OCI-LY1 (cell line): Measurements from ENCODE around the gene THOC1.

Source experiments
- H2AFZ ChIP-seq: fragments of 200-600 bp; sonication (generic), shearing (Covaris generic); 2 replicates; pipeline ENCODE4 v1.6.0; 2014; ENCODE audit warnings: antibody characterized with exemption, mild to moderate bottlenecking, low read length
- H3F3A ChIP-seq: fragments of 200-600 bp; sonication (generic), shearing (Covaris generic); 2 replicates; pipeline ENCODE4 v1.6.0; 2014; ENCODE audit warnings: mild to moderate bottlenecking, antibody characterized with exemption, low read length, moderate library complexity; ENCODE audit not compliant: insufficient read depth
- H3K27ac ChIP-seq: fragments of 200-600 bp; sonication (generic); 2 replicates; pipeline ENCODE4 v1.5.1; 2014; ENCODE audit warnings: low read length, mixed run types, mild to moderate bottlenecking, low read depth; ENCODE audit not compliant: poor library complexity, severe bottlenecking
- H3K27me3 ChIP-seq: fragments of 200-600 bp; sonication (generic); 2 replicates; pipeline ENCODE4 v1.6.0; 2014; ENCODE audit warnings: antibody characterized with exemption, mild to moderate bottlenecking, low read length, moderate library complexity; ENCODE audit not compliant: insufficient read depth
- H3K36me3 ChIP-seq: fragments of 200-600 bp; sonication (generic); 2 replicates; pipeline ENCODE4 v1.6.1; 2014; ENCODE audit warnings: mild to moderate bottlenecking, antibody characterized with exemption, low read length, moderate library complexity, mixed read lengths; ENCODE audit not compliant: insufficient read depth
- H3K4me1 ChIP-seq: fragments of 200-600 bp; sonication (generic); 2 replicates; pipeline ENCODE4 v1.5.1; 2014; ENCODE audit warnings: mild to moderate bottlenecking, low read length, moderate library complexity; ENCODE audit not compliant: insufficient read depth, severe bottlenecking
- H3K4me2 ChIP-seq: fragments of 200-600 bp; sonication (generic), shearing (Covaris generic); 2 replicates; pipeline ENCODE4 v1.6.1; 2014; ENCODE audit warnings: low read length
- H3K4me3 ChIP-seq: fragments of 200-600 bp; sonication (generic); 2 replicates; pipeline ENCODE4 v1.5.1; 2014; ENCODE audit warnings: low read length, low read depth, mild to moderate bottlenecking, mixed read lengths; ENCODE audit not compliant: poor library complexity, severe bottlenecking
- H3K79me2 ChIP-seq: fragments of 200-600 bp; shearing (Covaris generic); 2 replicates; pipeline ENCODE4 v1.6.1; 2016; ENCODE audit warnings: mixed run types, low read length, mixed read lengths; ENCODE audit not compliant: insufficient read depth
- H3K9ac ChIP-seq: fragments of 200-600 bp; sonication (generic), shearing (Covaris generic); 2 replicates; pipeline ENCODE4 v1.6.1; 2014; ENCODE audit warnings: mild to moderate bottlenecking, low read length, mixed read lengths
- H3K9me2 ChIP-seq: fragments of 200-600 bp; sonication (generic), shearing (Covaris generic); 2 replicates; pipeline ENCODE4 v1.6.1; 2014; ENCODE audit warnings: low read depth, mild to moderate bottlenecking, low read length, mixed read lengths
- H3K9me3 ChIP-seq: fragments of 200-600 bp; shearing (Covaris generic); 2 replicates; pipeline ENCODE4 v1.6.1; 2014; ENCODE audit warnings: low read length, mixed read lengths
- H4K20me1 ChIP-seq: fragments of 200-600 bp; sonication (generic), shearing (Covaris generic); 2 replicates; pipeline ENCODE4 v1.6.0; 2016; ENCODE audit warnings: mild to moderate bottlenecking, low read length; ENCODE audit not compliant: insufficient read depth
- CTCF ChIP-seq: fragments of 200-600 bp; sonication (generic), shearing (Covaris generic); IDR thresholded peaks from 2 replicates; pipeline ENCODE4 v1.5.1; 2017; ENCODE audit warnings: mild to moderate bottlenecking, antibody characterized with exemption, low read length, moderate library complexity, mixed read lengths
- EZH2 ChIP-seq: fragments of 200-600 bp; sonication (generic), shearing (Covaris generic); IDR thresholded peaks from 2 replicates; pipeline ENCODE4 v1.8.0; 2017; ENCODE audit warnings: borderline replicate concordance, mixed run types, mild to moderate bottlenecking, antibody characterized with exemption, low read length, moderate library complexity, mixed read lengths

Gene THOC1

GRCh38 chr18:303011-303410, 35.2 kb upstream of the THOC1 start:
- Histone ChIP-seq H3K9ac (no peak overlapping the region), H3K27me3 (no peaks in the 10 kb centered on the region), H3K36me3 (no peaks in the 10 kb centered on the region), H2AFZ (no peak overlapping the region), H3K27ac (no peak overlapping the region), H3K4me2 (no peak overlapping the region), H3K9me2 (no peaks in the 10 kb centered on the region), H3K79me2 (no peaks in the 10 kb centered on the region), H4K20me1 (no peaks in the 10 kb centered on the region), H3K4me1 (no peaks in the 10 kb centered on the region), H3F3A (no peaks in the 10 kb centered on the region), H3K9me3 (no peaks in the 10 kb centered on the region), H3K4me3 (no peak overlapping the region)
- no peak for TF ChIP-seq EZH2
- TF ChIP-seq CTCF: no peak

GRCh38 chr18:302097-302496, 34.2 kb upstream of the THOC1 start:
- Histone ChIP-seq H3K4me1 (no peaks in the 10 kb centered on the region), H3F3A (no peaks in the 10 kb centered on the region), H3K27me3 (no peaks in the 10 kb centered on the region), H3K79me2 (no peaks in the 10 kb centered on the region), H3K9me2 (no peaks in the 10 kb centered on the region), H3K36me3 (no peaks in the 10 kb centered on the region), H4K20me1 (no peaks in the 10 kb centered on the region), H2AFZ (no peak overlapping the region), H3K4me3 (no peak overlapping the region), H3K4me2 (no peak overlapping the region), H3K9ac (no peak overlapping the region), H3K27ac (no peak overlapping the region), H3K9me3 (no peaks in the 10 kb centered on the region)
- TF ChIP-seq CTCF: no peak
- no peak for TF ChIP-seq EZH2

- Histone ChIP-seq H3K9me2 (no peaks in the 10 kb centered on the region), H3F3A (no peaks in the 10 kb centered on the region), H3K27me3 (no peaks in the 10 kb centered on the region), H3K9ac (no peak overlapping the region), H3K27ac (no peak overlapping the region), H4K20me1 (no peaks in the 10 kb centered on the region), H2AFZ (no peak overlapping the region), H3K9me3 (no peaks in the 10 kb centered on the region), H3K79me2 (no peaks in the 10 kb centered on the region), H3K4me3 (no peak overlapping the region), H3K4me2 (no peak overlapping the region), H3K36me3 (no peaks in the 10 kb centered on the region), H3K4me1 (no peaks in the 10 kb centered on the region)
- TF ChIP-seq EZH2 (no peak), CTCF (no peak)
Measured at GRCh38 chr18:297936-298335, 30.1 kb upstream of the THOC1 start.
